Measurements from ENCODE around the gene PGGT1B. TPM values are rescaled to one million over a fixed set of nuclear protein-coding genes. Genes with fewer than 3 reads are reported as not detected.

PGGT1B gene
- total and polyA plus RNA-seq, 12 donors, result 2.6 to 61.4 (median 29.0) TPM

DNA sequence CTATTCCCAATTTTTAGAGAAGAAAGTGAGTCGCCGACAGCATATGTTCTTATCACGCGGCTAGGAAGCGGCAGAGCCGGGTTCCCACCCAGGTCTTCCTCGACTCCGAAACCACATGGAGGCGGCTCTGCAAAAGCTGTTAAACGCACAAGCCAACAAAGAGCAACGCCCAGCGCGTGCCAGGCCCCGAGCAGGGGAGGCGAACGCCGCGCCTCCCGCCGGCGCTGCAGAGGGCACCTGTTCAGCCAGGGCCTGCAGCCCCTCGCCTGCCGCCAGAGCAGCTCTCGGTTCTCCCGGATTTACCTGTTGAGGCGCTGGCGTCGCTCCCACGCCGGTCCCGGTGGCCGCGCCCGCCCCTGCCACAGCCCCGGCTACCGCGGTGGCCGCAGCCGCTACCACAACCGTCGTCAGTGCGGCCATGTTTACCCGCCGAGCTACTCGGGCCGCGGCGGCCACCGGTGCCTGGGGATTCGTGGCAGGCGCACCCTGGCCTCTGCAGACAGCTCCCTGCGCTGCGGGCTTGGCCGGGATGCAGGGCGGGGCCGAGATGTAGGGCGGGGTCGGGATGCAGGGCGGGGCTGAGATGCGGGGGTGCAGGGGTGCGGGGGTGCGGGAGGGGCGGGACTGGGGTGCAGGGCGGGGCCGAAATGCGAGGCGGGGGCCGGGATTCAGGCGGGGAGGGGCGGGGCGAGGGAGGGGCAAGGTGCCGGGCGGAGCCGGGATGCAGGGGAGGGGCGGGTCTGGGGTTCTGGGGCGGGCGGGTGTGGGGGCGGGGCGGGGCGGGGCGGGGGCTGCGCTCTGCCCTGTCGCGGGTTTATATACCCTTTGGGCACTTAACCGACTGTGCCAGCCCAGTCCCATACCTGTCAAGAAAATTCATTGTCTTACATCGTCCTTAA is 33.7 kb upstream of the PGGT1B start, which contains the start of gene CCDC112:
Gene CCDC112, minus strand, starts transcription at position 531 of the 899 bp plus-strand sequence. Its CDS starts 111 bp downstream, at position 420.
- Histone ChIP-seq H3K36me3 (replicated peaks in 1 of 2) (no peaks in the 10 kb centered on the region), H3K4me3 (peak within 1 kb of the TSS; percentile 26 to 83 (median 63)), H3K4me1 (replicated peaks in 1 of 2) (peaks cover 0 to 12% of the 10 kb centered on the region in 2 donors), H3K27me3 (no peaks in the 10 kb centered on the region), H3K27ac (peak within 1 kb of the TSS in 3 of 5 donors; percentile 24 to 60 (median 58)), H3K9me3 (replicated peaks in 1 of 3) (no peaks in the 10 kb centered on the region)
- 1 to 2% (median 1%) methylated on average over 14 to 85 of the region's 86 CpGs for WGBS, 4 donors
- TF ChIP-seq POLR2A (IDR thresholded peaks at IDR 0.05), result peak; percentile 38 to 63
- TF ChIP-seq, protein P1, sequence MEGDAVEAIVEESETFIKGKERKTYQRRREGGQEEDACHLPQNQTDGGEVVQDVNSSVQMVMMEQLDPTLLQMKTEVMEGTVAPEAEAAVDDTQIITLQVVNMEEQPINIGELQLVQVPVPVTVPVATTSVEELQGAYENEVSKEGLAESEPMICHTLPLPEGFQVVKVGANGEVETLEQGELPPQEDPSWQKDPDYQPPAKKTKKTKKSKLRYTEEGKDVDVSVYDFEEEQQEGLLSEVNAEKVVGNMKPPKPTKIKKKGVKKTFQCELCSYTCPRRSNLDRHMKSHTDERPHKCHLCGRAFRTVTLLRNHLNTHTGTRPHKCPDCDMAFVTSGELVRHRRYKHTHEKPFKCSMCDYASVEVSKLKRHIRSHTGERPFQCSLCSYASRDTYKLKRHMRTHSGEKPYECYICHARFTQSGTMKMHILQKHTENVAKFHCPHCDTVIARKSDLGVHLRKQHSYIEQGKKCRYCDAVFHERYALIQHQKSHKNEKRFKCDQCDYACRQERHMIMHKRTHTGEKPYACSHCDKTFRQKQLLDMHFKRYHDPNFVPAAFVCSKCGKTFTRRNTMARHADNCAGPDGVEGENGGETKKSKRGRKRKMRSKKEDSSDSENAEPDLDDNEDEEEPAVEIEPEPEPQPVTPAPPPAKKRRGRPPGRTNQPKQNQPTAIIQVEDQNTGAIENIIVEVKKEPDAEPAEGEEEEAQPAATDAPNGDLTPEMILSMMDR (IDR thresholded peaks at IDR 0.05), result no peak
- intact Hi-C loops (cut with DNase I), result no loop called here
- DNase-seq, result peak; percentile 80 to 86 (median 84)

DNA sequence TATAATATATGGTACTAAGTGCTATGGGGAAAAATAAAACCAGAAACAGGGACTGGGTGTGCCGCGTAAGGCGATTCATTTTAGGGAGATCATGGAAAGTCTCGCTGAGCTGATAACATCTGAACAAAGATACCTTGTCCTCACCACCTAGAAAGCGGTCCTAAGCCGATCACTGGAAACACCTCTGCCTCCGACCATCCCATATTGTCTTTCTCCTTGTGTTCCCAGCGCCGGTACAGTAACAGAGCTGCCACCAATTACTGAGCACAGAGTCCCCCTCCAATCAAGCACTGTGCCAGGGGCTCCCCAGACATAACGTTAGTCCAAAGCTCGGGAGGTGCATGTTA is 33.1 kb upstream of the PGGT1B start:
- peak overlapping the region in 1 of 5 donors; percentile 60 for H3K27ac ChIP-seq
- H3K36me3 ChIP-seq (replicated peaks in 1 of 2), result no peaks in the 10 kb centered on the region
- no peaks in the 10 kb centered on the region for H3K27me3 ChIP-seq
- TF ChIP-seq, protein P1 (IDR thresholded peaks at IDR 0.05), result no peak
- no peak for TF ChIP-seq POLR2A (IDR thresholded peaks at IDR 0.05)
- H3K4me1 ChIP-seq (replicated peaks in 1 of 2), result peaks cover 0 to 12% of the 10 kb centered on the region in 2 donors
- WGBS, 4 donors, result 14 to 23% (median 22%) methylated on average over 9 to 11 of the region's 11 CpGs
- intact Hi-C loops (cut with DNase I), result no loop called here
- H3K4me3 ChIP-seq, result peak overlapping the region; percentile 26 to 83 (median 63)
- H3K9me3 ChIP-seq (replicated peaks in 1 of 3), result no peaks in the 10 kb centered on the region
- no peak for DNase-seq

DNA sequence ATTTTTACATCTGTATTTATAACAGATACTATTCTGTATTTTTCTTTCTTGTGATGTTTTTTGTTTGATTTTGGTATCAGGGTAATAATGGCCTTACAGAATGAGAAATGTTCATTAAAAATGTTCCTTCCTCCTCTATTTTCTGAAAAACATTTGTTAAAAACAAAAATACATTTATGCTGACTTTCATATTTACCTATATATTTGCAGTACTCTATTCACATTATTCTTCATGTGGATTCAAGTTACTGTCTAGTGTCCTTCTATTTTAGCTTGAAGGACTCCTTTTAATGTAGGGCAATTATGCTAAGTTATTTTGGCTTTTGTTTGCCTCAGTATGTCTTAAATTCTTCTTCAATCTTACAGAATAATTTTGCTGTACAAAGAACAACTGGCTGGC is 28.7 kb upstream of the PGGT1B start:
- TF ChIP-seq POLR2A (IDR thresholded peaks at IDR 0.05), result no peak
- TF ChIP-seq, protein P1 (IDR thresholded peaks at IDR 0.05), result no peak

DNA sequence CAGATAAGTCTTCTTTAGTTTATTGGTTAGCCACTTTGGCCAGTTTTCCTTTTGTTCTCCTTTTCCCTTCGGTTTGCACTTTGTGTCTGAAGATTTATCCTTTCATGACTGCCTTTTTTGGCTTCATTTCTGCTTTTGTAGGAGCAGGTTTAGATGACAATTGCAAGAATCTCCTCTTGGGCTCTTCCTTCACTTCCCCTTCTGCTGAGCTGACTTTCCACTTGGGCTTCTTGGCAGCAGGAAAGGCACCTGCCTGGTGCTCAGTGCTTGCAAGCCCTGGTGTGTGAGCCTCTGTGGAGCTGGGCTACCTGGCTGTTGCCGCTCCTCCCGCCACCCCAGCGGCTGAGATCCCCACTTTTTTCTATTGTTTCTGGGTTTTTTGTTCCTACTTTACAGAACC is 26.4 kb upstream of the PGGT1B start:
- no peak for DNase-seq
- no peak for TF ChIP-seq POLR2A (IDR thresholded peaks at IDR 0.05)
- TF ChIP-seq, protein P1 (IDR thresholded peaks at IDR 0.05), result no peak
- 70 to 80% (median 76%) methylated on average over 4 of the region's 4 CpGs for WGBS, 4 donors
- no peak overlapping the region for H3K4me3 ChIP-seq
- no peaks in the 10 kb centered on the region for H3K36me3 ChIP-seq (replicated peaks in 1 of 2)
- no peaks in the 10 kb centered on the region for H3K9me3 ChIP-seq (replicated peaks in 1 of 3)
- intact Hi-C loops (cut with DNase I), result no loop called here
- H3K4me1 ChIP-seq (replicated peaks in 1 of 2), result no peaks in the 10 kb centered on the region
- no peaks in the 10 kb centered on the region for H3K27me3 ChIP-seq
- H3K27ac ChIP-seq, result no peak overlapping the region

More for the DNA sequence above, 28.7 kb upstream of the PGGT1B start:
- intact Hi-C loops (cut with DNase I), result no loop called here
- Histone ChIP-seq H3K4me3 (no peak overlapping the region), H3K9me3 (replicated peaks in 1 of 3) (no peaks in the 10 kb centered on the region), H3K27ac (no peak overlapping the region), H3K36me3 (replicated peaks in 1 of 2) (no peaks in the 10 kb centered on the region), H3K27me3 (no peaks in the 10 kb centered on the region), H3K4me1 (replicated peaks in 1 of 2) (peaks cover 0 to 12% of the 10 kb centered on the region in 2 donors)
- DNase-seq, result no peak
